GM23248 (cell line): Measurements from ENCODE around the gene HNF4A. TPM values are rescaled to one million over a fixed set of nuclear protein-coding genes. Genes with fewer than 3 reads are reported as not detected.
A peak's percentile ranks its signal among the peaks of the same experiment; 100 is the strongest.

ENCODE experiments used
- DNase-seq: peaks from one replicate; pipeline ENCODE4 v3.0.0-alpha.2; 2015
- H2AFZ ChIP-seq: fragments of 200-600 bp; sonication (generic); 2 replicates; pipeline ENCODE4 v1.6.1; 2016; ENCODE audit warnings: antibody characterized with exemption
- H3F3A ChIP-seq: fragments of 200-600 bp; sonication (generic); 2 replicates; pipeline ENCODE4 v1.6.1; 2016; ENCODE audit warnings: mild to moderate bottlenecking, antibody characterized with exemption, mixed run types; ENCODE audit not compliant: insufficient read depth
- H3K27ac ChIP-seq: fragments of 200-600 bp; sonication (generic); 2 replicates; pipeline ENCODE4 v1.5.1; 2016; ENCODE audit warnings: mild to moderate bottlenecking
- H3K27me3 ChIP-seq: fragments of 200-600 bp; sonication (generic); replicated peaks from 2 replicates; pipeline ENCODE4 v1.6.1; 2016; ENCODE audit warnings: mild to moderate bottlenecking; ENCODE audit not compliant: insufficient read depth
- H3K36me3 ChIP-seq: fragments of 200-600 bp; sonication (generic); 2 replicates; pipeline ENCODE4 v1.6.1; 2016; ENCODE audit warnings: low read depth, mild to moderate bottlenecking
- H3K4me1 ChIP-seq: fragments of 200-600 bp; sonication (generic); 2 replicates; pipeline ENCODE4 v1.6.1; 2016; ENCODE audit warnings: mild to moderate bottlenecking; ENCODE audit not compliant: insufficient read depth
- H3K4me2 ChIP-seq: fragments of 200-600 bp; sonication (generic); one replicate; pipeline ENCODE4 v1.6.1; 2016; ENCODE audit warnings: mild to moderate bottlenecking; ENCODE audit not compliant: unreplicated experiment
- H3K4me3 ChIP-seq: fragments of 200-600 bp; sonication (generic); 2 replicates; pipeline ENCODE4 v1.5.1; 2016; ENCODE audit warnings: mild to moderate bottlenecking
- H3K79me2 ChIP-seq: fragments of 200-600 bp; sonication (generic); 2 replicates; pipeline ENCODE4 v1.6.1; 2016; ENCODE audit warnings: mild to moderate bottlenecking; ENCODE audit not compliant: insufficient read depth
- H3K9ac ChIP-seq: fragments of 200-600 bp; sonication (generic); 2 replicates; pipeline ENCODE4 v1.6.1; 2016; ENCODE audit warnings: mild to moderate bottlenecking
- H3K9me2 ChIP-seq: fragments of 200-600 bp; sonication (generic); 2 replicates; pipeline ENCODE4 v1.6.1; 2016; ENCODE audit warnings: mixed run types, mild to moderate bottlenecking, moderate library complexity; ENCODE audit not compliant: insufficient read depth
- H3K9me3 ChIP-seq: fragments of 200-600 bp; sonication (generic); one replicate; pipeline ENCODE4 v1.6.1; 2017; ENCODE audit warnings: low read depth
- H4K20me1 ChIP-seq: fragments of 200-600 bp; sonication (generic); 2 replicates; pipeline ENCODE4 v1.6.0; 2016; ENCODE audit not compliant: insufficient read depth
- EZH2 ChIP-seq: fragments of 200-600 bp; sonication (generic); IDR thresholded peaks from 2 replicates; pipeline ENCODE4 v1.6.1; 2018; ENCODE audit warnings: antibody characterized with exemption, mild to moderate bottlenecking; ENCODE audit not compliant: insufficient read depth, poor library complexity, severe bottlenecking
- EZH2phosphoT487 ChIP-seq: fragments of 200-600 bp; sonication (generic); IDR thresholded peaks from 2 replicates; pipeline ENCODE4 v1.6.1; 2018; ENCODE audit warnings: antibody characterized with exemption, moderate library complexity, mild to moderate bottlenecking, low read depth; ENCODE audit not compliant: insufficient read depth
- WGBS, 2 experiments: methylation state at CpG; one replicate each; pipeline ENCODE4 v1.1.6; 2015 to 2017; ENCODE audit warnings: low lambda C conversion rate in 2 of 2, low coverage in 1 of 2; ENCODE audit errors: missing lambda C conversion rate in 2 of 2; 5-methylcytosine and 5-hydroxymethylcytosine counted together
- in situ Hi-C: fragments of 300-500 bp; cut with MboI; formaldehyde crosslinking; loops from 2 replicates; pipeline ENCODE4 v1.15.0; 2020
- polyA plus RNA-seq: library from polyadenylated mRNA; unstranded; fragments of >200 nt; fragmentation: Nextera tagmentation; extraction: Ambion mirVana; gene quantifications from 2 replicates; pipeline ENCODE4 v1.2.1, GENCODE V29; 2016
- total RNA-seq: library from RNA; depleted of rRNA; stranded (reverse); fragments of >200 nt; shearing (Covaris generic); gene quantifications from 2 replicates; pipeline ENCODE4 v1.2.3, GENCODE V29; 2014

Gene HNF4A
- total and polyA plus RNA-seq, 2 experiments from 2014 or later = not detected

- Histone ChIP-seq H3K9me3 (no peaks in the 10 kb centered on the region), H3K4me2 (no peak overlapping the region), H4K20me1 (no peaks in the 10 kb centered on the region), H3K9me2 (no peaks in the 10 kb centered on the region), H3K79me2 (no peaks in the 10 kb centered on the region), H3K4me1 (no peaks in the 10 kb centered on the region), H3F3A (no peaks in the 10 kb centered on the region), H2AFZ (no peak overlapping the region), H3K36me3 (no peaks in the 10 kb centered on the region), H3K4me3 (no peak overlapping the region), H3K27ac (no peak overlapping the region), H3K9ac (no peak overlapping the region), H3K27me3 (peaks cover 11% of the 10 kb centered on the region)
- no peak for DNase-seq
- WGBS, 2 experiments = 52 to 54% methylated on average over 4 of the region's 4 CpGs
- TF ChIP-seq EZH2 (no peak), EZH2phosphoT487 (no peak)
- in situ Hi-C loops = no loop called here
These were observed 83.3 kb downstream of the HNF4A start for GRCh38 chr20:44438782-44439181.

- no peaks in the 10 kb centered on the region for H3K36me3 ChIP-seq
- 14 to 16% methylated on average over 2 of the region's 2 CpGs for WGBS, 2 experiments
- no peak for TF ChIP-seq EZH2phosphoT487
- no peak for TF ChIP-seq EZH2
- no peaks in the 10 kb centered on the region for H3K4me1 ChIP-seq
- no peak for DNase-seq
- no peak overlapping the region for H3K27ac ChIP-seq
- H3K9ac ChIP-seq = no peak overlapping the region
- no peaks in the 10 kb centered on the region for H4K20me1 ChIP-seq
- no peaks in the 10 kb centered on the region for H3K9me2 ChIP-seq
- no peaks in the 10 kb centered on the region for H3K9me3 ChIP-seq
- no peaks in the 10 kb centered on the region for H3K79me2 ChIP-seq
- peaks cover 6% of the 10 kb centered on the region; the same call in 1 of the 2 replicates for H3K27me3 ChIP-seq
- H2AFZ ChIP-seq = no peak overlapping the region
- no peak overlapping the region for H3K4me3 ChIP-seq
- in situ Hi-C loops = no loop called here
- H3K4me2 ChIP-seq = no peak overlapping the region
- H3F3A ChIP-seq = no peaks in the 10 kb centered on the region
These were observed 83.8 kb downstream of the HNF4A start for GRCh38 chr20:44439318-44439717.

- Histone ChIP-seq H3K9me2 (no peaks in the 10 kb centered on the region), H3K79me2 (no peaks in the 10 kb centered on the region), H3K9me3 (no peaks in the 10 kb centered on the region), H3K4me3 (no peak overlapping the region), H3K27me3 (peaks cover 5% of the 10 kb centered on the region; the same call in 1 of the 2 replicates), H3K9ac (no peak overlapping the region), H3K36me3 (no peaks in the 10 kb centered on the region), H3F3A (no peaks in the 10 kb centered on the region), H2AFZ (no peak overlapping the region), H3K27ac (no peak overlapping the region), H3K4me2 (no peak overlapping the region), H4K20me1 (no peaks in the 10 kb centered on the region), H3K4me1 (no peaks in the 10 kb centered on the region)
- TF ChIP-seq EZH2phosphoT487 = no peak
- no peak for TF ChIP-seq EZH2
- WGBS, 2 experiments = 28 to 34% methylated on average over 12 of the region's 12 CpGs
- peak; percentile 10 for DNase-seq
- in situ Hi-C loops = no loop called here
These were observed 87.0 kb downstream of the HNF4A start for GRCh38 chr20:44442298-44443070.

GRCh38 chr20:44445742-44446710, 90.5 kb downstream of the HNF4A start:
- TF ChIP-seq EZH2 (no peak), EZH2phosphoT487 (no peak)
- Histone ChIP-seq H3K4me3 (no peak overlapping the region), H3K27me3 (peaks cover 10% of the 10 kb centered on the region), H3K27ac (no peak overlapping the region), H2AFZ (no peak overlapping the region), H3F3A (no peaks in the 10 kb centered on the region), H3K9ac (no peak overlapping the region), H3K9me2 (no peaks in the 10 kb centered on the region), H3K9me3 (no peaks in the 10 kb centered on the region), H3K4me2 (no peak overlapping the region), H3K79me2 (no peaks in the 10 kb centered on the region), H4K20me1 (no peaks in the 10 kb centered on the region), H3K4me1 (no peaks in the 10 kb centered on the region), H3K36me3 (no peaks in the 10 kb centered on the region)
- DNase-seq = no peak
- in situ Hi-C loops = no loop called here
- 39 to 48% methylated on average over 6 of the region's 6 CpGs for WGBS, 2 experiments
